Endothelial cell of umbilical vein (primary cell): ENCODE results near the gene CCNE1. TPM values are rescaled to one million over a fixed set of nuclear protein-coding genes. Genes with fewer than 3 reads are reported as not detected.
A peak's percentile ranks its signal among the peaks of the same experiment; 100 is the strongest.

Source experiments
- BruUV-seq: library from RNA; stranded (reverse); fragments of 400-500 nt; replicated peaks from 2 replicates; lab custom pipeline; 2021; lab: Mats Ljungman, UMichigan
- CTCF ChIA-PET: fragments of 300-600, 350-600 bp; sonication (Branson Sonifier 250); formaldehyde crosslinking; loops from one replicate; lab custom pipeline; 2021; ENCODE audit warnings: antibody characterized with exemption, inconsistent platforms; lab: Charles Lee
- POLR2A ChIA-PET: fragments of 300-600, 350-600 bp; sonication (Branson Sonifier 250); formaldehyde crosslinking; loops from one replicate; lab custom pipeline; 2021; ENCODE audit warnings: antibody characterized with exemption, inconsistent platforms; lab: Charles Lee
- DNase-seq: peaks from one replicate; pipeline ENCODE4 v3.0.0-alpha.2; 2011; ENCODE audit warnings: low read depth, low spot score
- FAIRE-seq: peaks from 2 replicates; lab custom pipeline; 2011; peaks lifted over from hg19 to GRCh38; lab: Jason Lieb, UNC
- H2AFZ ChIP-seq: 2 replicates; pipeline ENCODE4 v1.6.0; 2012; ENCODE audit warnings: low read depth, low read length, control low read depth, inconsistent platforms
- H3K27ac ChIP-seq: 2 replicates; pipeline ENCODE4 v1.5.1; 2011; ENCODE audit warnings: low read depth, mild to moderate bottlenecking, control low read depth, low read length, moderate library complexity; ENCODE audit not compliant: insufficient read depth
- H3K27me3 ChIP-seq, 2 experiments: 2 replicates each; pipeline versions ENCODE4 v1.6.0 to v1.6.1; 2011; ENCODE audit warnings: low read length in 2 of 2, mixed read lengths in 1 of 2; ENCODE audit not compliant: control insufficient read depth in 2 of 2, insufficient read depth in 2 of 2
- H3K36me3 ChIP-seq, 2 experiments: 2 replicates in 1 of 2; 3 replicates in 1 of 2; pipeline ENCODE4 v1.5.1; 2011; ENCODE audit warnings: low read length in 2 of 2, mild to moderate bottlenecking in 1 of 2, moderate library complexity in 1 of 2; ENCODE audit not compliant: control insufficient read depth in 2 of 2, insufficient read depth in 2 of 2; ENCODE audit errors: extremely low read depth in 1 of 2
- H3K4me1 ChIP-seq: 3 replicates; pipeline ENCODE4 v1.5.1; 2011; ENCODE audit warnings: mild to moderate bottlenecking, low read length; ENCODE audit not compliant: control insufficient read depth, insufficient read depth; ENCODE audit errors: extremely low read depth
- H3K4me2 ChIP-seq: 2 replicates; pipeline ENCODE4 v1.6.1; 2011; ENCODE audit warnings: low read length, control low read depth, mixed read lengths; ENCODE audit not compliant: insufficient read depth
- H3K4me3 ChIP-seq, 3 experiments: fragments of 200-600 bp in 1 of 3; sonication (generic), shearing (Covaris generic) in 1 of 3; replicated peaks in 1 of 3; 2 replicates each; pipeline ENCODE4 v1.5.1; 2011 to 2016; ENCODE audit warnings: control low read depth in 3 of 3, low read length in 3 of 3, mild to moderate bottlenecking in 2 of 3, inconsistent platforms in 1 of 3, low read depth in 1 of 3, moderate library complexity in 1 of 3; ENCODE audit not compliant: insufficient read depth in 1 of 3
- H3K79me2 ChIP-seq: 2 replicates; pipeline ENCODE4 v1.6.0; 2012; ENCODE audit warnings: low read length, inconsistent platforms; ENCODE audit not compliant: control insufficient read depth, insufficient read depth
- H3K9ac ChIP-seq: replicated peaks from 2 replicates; pipeline ENCODE3; 2011; ENCODE audit warnings: low read length, control low read depth; ENCODE audit not compliant: insufficient read depth; ENCODE audit errors: extremely low read depth
- H3K9me1 ChIP-seq: replicated peaks from 3 replicates; pipeline ENCODE4 v1.6.0; 2011; ENCODE audit warnings: mild to moderate bottlenecking, low read length; ENCODE audit not compliant: control insufficient read depth, insufficient read depth; ENCODE audit errors: extremely low read depth
- H3K9me3 ChIP-seq: replicated peaks from 2 replicates; pipeline ENCODE4 v1.5.1; 2012; ENCODE audit warnings: low read length, inconsistent platforms; ENCODE audit not compliant: control insufficient read depth, insufficient read depth
- H4K20me1 ChIP-seq: replicated peaks from 2 replicates; pipeline ENCODE3; 2011; ENCODE audit warnings: mild to moderate bottlenecking, low read length; ENCODE audit not compliant: control insufficient read depth, insufficient read depth; ENCODE audit errors: extremely low read depth
- JUN ChIP-seq: IDR thresholded peaks from 2 replicates; pipeline ENCODE4 v1.6.1; 2011; ENCODE audit warnings: borderline replicate concordance, low read depth; ENCODE audit not compliant: insufficient read length, insufficient read depth
- MYC ChIP-seq: IDR thresholded peaks from one replicate; pipeline ENCODE4 v1.6.1; 2011; ENCODE audit warnings: mild to moderate bottlenecking, low read depth, low read length
- dilution Hi-C: fragments of 300-500 bp; cut with MboI; formaldehyde crosslinking; loops from one replicate; pipeline ENCODE4 v1.15.0; 2019; ENCODE audit warnings: low sequenced_read_pairs; ENCODE audit not compliant: extremely low pct_ligation_motif_present
- intact Hi-C: fragments of 100-400 bp; cut with micrococcal nuclease; formaldehyde crosslinking; loops from one replicate; pipeline ENCODE4 v1.10.0; 2022
- polyA plus RNA-seq, 4 experiments: library from polyadenylated mRNA; depleted of rRNA in 3 of 4; stranded (reverse) in 3 of 4; unstranded in 1 of 4; fragments of >200 nt; gene quantifications; 2 replicates each; pipeline versions ENCODE4 v1.2.1 to v1.2.3, GENCODE V29; 2011 to 2012; ENCODE audit warnings: missing spikeins in 1 of 4
- total RNA-seq: library from RNA; stranded (reverse); gene quantifications from 2 replicates; pipeline ENCODE4 v1.2.3, GENCODE V29; 2021

The CCNE1 gene
- total and polyA plus RNA-seq, 2 donors (not counting 3 experiments of a cell fraction or from before 2014, with no cell fraction given): 8.3 to 10.1 TPM

DNA sequence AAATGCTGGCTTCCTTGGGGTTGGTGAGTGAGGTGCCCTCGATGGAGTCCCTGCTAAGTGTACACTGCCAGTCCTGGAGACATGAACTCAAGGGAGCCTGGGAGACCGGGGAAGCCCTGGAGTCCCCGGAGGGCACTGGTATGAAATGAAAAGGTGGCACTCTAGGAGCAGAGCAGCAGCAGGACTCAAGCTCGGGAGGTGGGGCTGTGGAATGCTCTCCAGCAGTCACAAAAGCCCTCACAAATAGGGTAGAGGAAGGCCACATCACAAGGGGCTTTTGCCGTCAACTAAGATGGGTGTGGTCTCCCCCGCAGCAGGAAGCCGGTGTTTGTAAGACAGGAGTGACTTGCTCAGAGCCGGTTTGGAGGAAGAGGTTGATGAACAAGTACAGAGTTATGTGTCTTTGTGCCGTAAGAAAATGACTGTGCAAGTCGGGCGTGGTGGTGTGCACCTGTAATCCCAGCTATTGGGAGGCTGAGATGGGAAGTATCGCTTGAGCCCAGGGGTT lies 19.3 kb downstream of the CCNE1 start:
- no peaks in the 10 kb centered on the region for H3K9me1 ChIP-seq
- no peaks in the 10 kb centered on the region for H3K4me1 ChIP-seq
- no peaks in the 10 kb centered on the region for H4K20me1 ChIP-seq
- ChIA-PET POLR2A (no interaction called here), CTCF (no interaction called here)
- intact Hi-C loops: no loop called here
- BruUV-seq: no TSS peak
- DNase-seq (peak; percentile 6), FAIRE-seq (no peak)
- H3K9ac ChIP-seq: no peak overlapping the region
- dilution Hi-C loops: no loop called here
- H3K4me3 ChIP-seq: no peak overlapping the region
- no peaks in the 10 kb centered on the region for H3K79me2 ChIP-seq
- no peaks in the 10 kb centered on the region for H3K27me3 ChIP-seq
- peak overlapping the region; percentile 14 for H2AFZ ChIP-seq
- TF ChIP-seq MYC: no peak
- H3K36me3 ChIP-seq: no peaks in the 10 kb centered on the region
- H3K9me3 ChIP-seq: no peaks in the 10 kb centered on the region
- no peak overlapping the region for H3K4me2 ChIP-seq
- H3K27ac ChIP-seq: no peak overlapping the region

- POLR2A ChIA-PET: no interaction called here
- intact Hi-C loops (no loop called here), dilution Hi-C loops (no loop called here)
- no peak overlapping the region for H3K4me2 ChIP-seq
- H3K4me3 ChIP-seq: no peak overlapping the region
- no peak overlapping the region for H3K9ac ChIP-seq
- no peaks in the 10 kb centered on the region for H3K9me3 ChIP-seq
- H3K36me3 ChIP-seq: no peaks in the 10 kb centered on the region
- no peak overlapping the region for H3K27ac ChIP-seq
- CTCF ChIA-PET: no interaction called here
- H3K9me1 ChIP-seq: no peaks in the 10 kb centered on the region
- no peaks in the 10 kb centered on the region for H4K20me1 ChIP-seq
- BruUV-seq: no TSS peak
- TF ChIP-seq JUN (no peak), MYC (no peak)
- FAIRE-seq: no peak
- no peaks in the 10 kb centered on the region for H3K27me3 ChIP-seq
- H3K4me1 ChIP-seq: no peaks in the 10 kb centered on the region
- no peaks in the 10 kb centered on the region for H3K79me2 ChIP-seq
- H2AFZ ChIP-seq: no peak overlapping the region
- no peak for DNase-seq
These were observed 19.9 kb downstream of the CCNE1 start for GRCh38 chr19:29831686-29832085.
